Stimulated activated CD4-positive, alpha-beta T cell treated with anti-CD3 and anti-CD28 coated beads, Interleukin-2, amount 100 ng/mL, for 4 hours (primary cell): ENCODE results near the gene POMC.
A peak's percentile ranks its signal among the peaks of the same experiment; 100 is the strongest.
"Not testable (repeated sequence)": the region's sequence is repeated elsewhere in the genome, so short reads cannot be mapped to it uniquely, and the experiment has no call there.

Source experiments
- DNase-seq: peaks from one replicate; pipeline ENCODE4 v3.0.0-alpha.2; 2020; ENCODE audit warnings: low read depth

The POMC gene

GRCh38 chr2:25168256-25169072 lies at the start of gene POMC:
Gene POMC (minus strand): TSS chr2:25168580. CDS start chr2:25164772, 3,808 bp downstream.
- no peak for DNase-seq

- DNase-seq = no peak
Observed at GRCh38 chr2:25218100-25218499, 49.7 kb upstream of the POMC start.

- DNase-seq = peak; percentile 78
Observed at GRCh38 chr2:25215948-25216679, 47.7 kb upstream of the POMC start.

- DNase-seq = no peak
Observed at GRCh38 chr2:25215232-25215631, 46.9 kb upstream of the POMC start.

GRCh38 chr2:25213229-25213628 lies 44.8 kb upstream of the POMC start:
- DNase-seq = no peak

GRCh38 chr2:25210923-25211322 lies 42.5 kb upstream of the POMC start:
- not testable (repeated sequence) for DNase-seq

- no peak for DNase-seq
Observed at GRCh38 chr2:25207078-25207545, 38.7 kb upstream of the POMC start.

- no peak for DNase-seq
Observed at GRCh38 chr2:25204190-25204838, 35.9 kb upstream of the POMC start.

- DNase-seq = no peak
Observed at GRCh38 chr2:25202275-25202674, 33.9 kb upstream of the POMC start.

GRCh38 chr2:25201794-25202193 lies 33.4 kb upstream of the POMC start:
- DNase-seq = no peak

- DNase-seq = no peak
Observed at GRCh38 chr2:25201265-25201664, 32.9 kb upstream of the POMC start.

- no peak for DNase-seq
Observed at GRCh38 chr2:25198576-25198975, 30.2 kb upstream of the POMC start.

- DNase-seq = no peak
Observed at GRCh38 chr2:25198209-25198525, 29.8 kb upstream of the POMC start.

GRCh38 chr2:25197336-25198208 lies 29.2 kb upstream of the POMC start:
- DNase-seq = no peak

- DNase-seq = no peak
Observed at GRCh38 chr2:25194576-25195122, 26.3 kb upstream of the POMC start.

GRCh38 chr2:25190536-25190935 lies 22.2 kb upstream of the POMC start:
- DNase-seq = no peak

GRCh38 chr2:25188405-25188804 lies 20.0 kb upstream of the POMC start:
- DNase-seq = no peak

- no peak for DNase-seq
Observed at GRCh38 chr2:25187729-25188350, 19.5 kb upstream of the POMC start.

- no peak for DNase-seq
Observed at GRCh38 chr2:25184254-25184653, 15.9 kb upstream of the POMC start.

GRCh38 chr2:25178976-25179375 lies 10.6 kb upstream of the POMC start:
- DNase-seq = no peak

- DNase-seq = no peak
Observed at GRCh38 chr2:25177211-25177611, 8.8 kb upstream of the POMC start.
